Measurements from ENCODE around the gene EFCAB14.
"Not testable (repeated sequence)": the region's sequence is repeated elsewhere in the genome, so short reads cannot be mapped to it uniquely, and the experiment has no call there.

Gene EFCAB14

GRCh38 chr1:46673749-46674182 is 45.1 kb downstream of the EFCAB14 start:
- DNase-seq (ENCODE audit: insufficient read length, low spot score) (no peak), FAIRE-seq (no peak)
- TF ChIP-seq CTCF (IDR thresholded peaks at IDR 0.05; ENCODE audit: insufficient read depth, missing control alignments): no peak

GRCh38 chr1:46672696-46673095 is 46.2 kb downstream of the EFCAB14 start:
- FAIRE-seq (no peak), DNase-seq (ENCODE audit: insufficient read length, low spot score) (no peak)
- no peak for TF ChIP-seq CTCF (IDR thresholded peaks at IDR 0.05; ENCODE audit: insufficient read depth, missing control alignments)

- TF ChIP-seq CTCF (IDR thresholded peaks at IDR 0.05; ENCODE audit: insufficient read depth, missing control alignments): no peak
- no peak for FAIRE-seq
- no peak for DNase-seq (ENCODE audit: insufficient read length, low spot score)
These were observed 47.4 kb downstream of the EFCAB14 start, which contains the start of gene TEX38 for GRCh38 chr1:46671554-46671953. TSS of gene TEX38 (plus strand) at chr1:46671854. CDS start at chr1:46671935, 81 bp downstream.

GRCh38 chr1:46670134-46670533 is 48.8 kb downstream of the EFCAB14 start:
- no peak for TF ChIP-seq CTCF (IDR thresholded peaks at IDR 0.05; ENCODE audit: insufficient read depth, missing control alignments)
- DNase-seq (ENCODE audit: insufficient read length, low spot score): no peak
- FAIRE-seq: no peak

- no peak for FAIRE-seq
- peak; percentile 42 for DNase-seq (ENCODE audit: insufficient read length, low spot score)
- TF ChIP-seq CTCF (IDR thresholded peaks at IDR 0.05; ENCODE audit: insufficient read depth, missing control alignments): no peak
These were observed 50.8 kb downstream of the EFCAB14 start, which contains the start of gene ATPAF1 for GRCh38 chr1:46667782-46668760. TSS of gene ATPAF1 (minus strand) at chr1:46668364. CDS start at chr1:46668322, 42 bp downstream.

GRCh38 chr1:46665983-46666382 is 52.9 kb downstream of the EFCAB14 start:
- no peak for DNase-seq (ENCODE audit: insufficient read length, low spot score)
- FAIRE-seq: no peak
- no peak for TF ChIP-seq CTCF (IDR thresholded peaks at IDR 0.05; ENCODE audit: insufficient read depth, missing control alignments)

GRCh38 chr1:46662919-46663318 is 56.0 kb downstream of the EFCAB14 start:
- FAIRE-seq; DNase-seq (ENCODE audit: insufficient read length, low spot score): not testable (repeated sequence)

GRCh38 chr1:46660116-46660515 is 58.8 kb downstream of the EFCAB14 start:
- not testable (repeated sequence) for FAIRE-seq; DNase-seq (ENCODE audit: insufficient read length, low spot score)

Measured in D721Med (cell line).